Aorta (tissue), 5 donors: ENCODE data around the gene DCDC1. TPM values are rescaled to one million over a fixed set of nuclear protein-coding genes. Genes with fewer than 3 reads are reported as not detected.
"Not testable (repeated sequence)": the region's sequence is repeated elsewhere in the genome, so short reads cannot be mapped to it uniquely, and the experiment has no call there.

Experiments used
- ATAC-seq: fragments of 200-7000 bp; cut with Tn5 transposase; one replicate; pipeline ENCODE4 v1.9.1; 2022; ENCODE audit warnings: moderate library complexity; ENCODE audit not compliant: low FRiP score
- DNase-seq, 2 donors: peaks; one replicate each; pipeline ENCODE4 v3.0.0-alpha.2; 2020
- H3K27ac ChIP-seq, 2 donors: one replicate each; pipeline ENCODE4 v1.5.1; 2013; ENCODE audit warnings: low read length in 2 of 2, mild to moderate bottlenecking in 2 of 2, moderate library complexity in 2 of 2, control low read depth in 1 of 2, inconsistent platforms in 1 of 2, low read depth in 1 of 2
- H3K27me3 ChIP-seq, 2 donors: one replicate each; pipeline ENCODE4 v1.6.1; 2013; ENCODE audit warnings: control low read depth in 1 of 2, low read length in 1 of 2, mild to moderate bottlenecking in 1 of 2, moderate library complexity in 1 of 2; ENCODE audit not compliant: insufficient read depth in 2 of 2, control insufficient read depth in 1 of 2
- H3K36me3 ChIP-seq, 2 donors: one replicate each; pipeline ENCODE4 v1.6.1; 2013; ENCODE audit warnings: control low read depth in 1 of 2, low read length in 1 of 2, mild to moderate bottlenecking in 1 of 2; ENCODE audit not compliant: insufficient read depth in 2 of 2, control insufficient read depth in 1 of 2
- H3K4me1 ChIP-seq, 2 donors: one replicate each; pipeline ENCODE4 v1.6.1; 2013; ENCODE audit warnings: low read length in 2 of 2, control low read depth in 1 of 2, mild to moderate bottlenecking in 1 of 2, moderate library complexity in 1 of 2; ENCODE audit not compliant: insufficient read depth in 2 of 2, control insufficient read depth in 1 of 2
- H3K4me3 ChIP-seq, 2 donors: one replicate each; pipeline ENCODE4 v1.5.1; 2013; ENCODE audit warnings: low read length in 2 of 2, control low read depth in 1 of 2, mild to moderate bottlenecking in 1 of 2
- H3K9me3 ChIP-seq: one replicate; pipeline ENCODE4 v1.6.1; 2013; ENCODE audit warnings: mild to moderate bottlenecking, low read length; ENCODE audit not compliant: control insufficient read depth
- WGBS, 2 donors: extraction: QIAGEN DNeasy Blood & Tissue Kit; methylation state at CpG; one replicate each; pipeline ENCODE4 v1.1.7; 2013; 5-methylcytosine and 5-hydroxymethylcytosine counted together
- intact Hi-C, 2 donors: fragments of 100-400 bp; cut with DNase I; formaldehyde crosslinking; loops; one replicate each; pipeline versions ENCODE4 v1.14.2 to v1.15.0; 2022
- polyA plus RNA-seq, 2 donors: library from polyadenylated mRNA; stranded (reverse); fragments of 200-250 nt; gene quantifications; one replicate each; pipeline ENCODE4 v1.2.3, GENCODE V29; 2013
- total RNA-seq, 2 donors: library from RNA; stranded (reverse); fragmentation: NEBNext Ultra II Directional; extraction: Animal tissue kit (Norgen Biotek cat#: 25700); gene quantifications; one replicate each; pipeline ENCODE4 v1.2.1, GENCODE V29; 2021
- donor health status: healthy with polysubstance abuse.
- donor health status: Bipolar disorder and iron deficiency.
- donor health status: DM: no; HTN: no; CAD: no.
- donor health status: DM: no; HTN: no; CAD: no.
- donor health status: DM: yes; HTN: yes; CAD: no.

DCDC1 gene
- total and polyA plus RNA-seq, 4 donors, result 0.51 to 0.52 TPM; not detected in 2

GRCh38 chr11:30949838-30950237 is 419.7 kb downstream of the DCDC1 start:
- Histone ChIP-seq H3K27me3 (no peaks in the 10 kb centered on the region), H3K9me3 (peaks cover 2% of the 10 kb centered on the region), H3K27ac (no peak overlapping the region), H3K36me3 (no peaks in the 10 kb centered on the region), H3K4me1 (no peaks in the 10 kb centered on the region), H3K4me3 (no peak overlapping the region)
- intact Hi-C loops, result no loop called here
- WGBS, 2 donors, result 86 to 87% methylated on average over 3 of the region's 3 CpGs
- DNase-seq (no peak), ATAC-seq (no peak)

GRCh38 chr11:30947715-30948114 is 421.8 kb downstream of the DCDC1 start:
- H3K27ac ChIP-seq, H3K9me3 ChIP-seq, intact Hi-C loops, H3K4me3 ChIP-seq, DNase-seq, H3K4me1 ChIP-seq, ATAC-seq, H3K36me3 ChIP-seq, H3K27me3 ChIP-seq: not testable (repeated sequence)
- WGBS, 2 donors, result 66 to 74% methylated on average over 1 of the region's 1 CpG

- Histone ChIP-seq H3K36me3 (no peaks in the 10 kb centered on the region), H3K27me3 (no peaks in the 10 kb centered on the region), H3K9me3 (no peaks in the 10 kb centered on the region), H3K27ac (no peak overlapping the region), H3K4me1 (no peaks in the 10 kb centered on the region), H3K4me3 (no peak overlapping the region)
- no peak for ATAC-seq
- intact Hi-C loops, result no loop called here
- 72 to 80% methylated on average over 6 of the region's 6 CpGs for WGBS, 2 donors
- DNase-seq, result no peak
These were observed 430.7 kb downstream of the DCDC1 start for GRCh38 chr11:30938810-30939209.

DNA sequence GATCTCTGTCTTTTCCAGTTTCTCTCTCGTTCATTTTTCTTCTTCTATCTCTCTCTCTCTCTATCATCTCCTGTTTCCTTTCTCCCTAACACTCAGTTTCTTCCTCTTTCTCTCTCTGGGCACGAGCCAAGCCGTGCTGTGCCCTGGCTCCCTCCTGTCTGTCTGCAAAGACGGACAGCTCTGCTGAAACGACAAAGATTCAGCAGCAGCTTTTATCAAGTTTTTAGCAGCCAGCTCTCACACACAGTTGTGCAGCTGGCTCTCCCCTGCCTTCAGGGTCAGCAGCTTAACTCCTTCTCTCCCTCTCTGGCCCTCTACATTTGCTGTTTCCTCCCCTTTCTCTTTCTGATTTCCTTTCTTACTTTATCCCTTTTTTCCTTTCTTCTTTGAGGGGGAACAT is 431.4 kb downstream of the DCDC1 start:
- Histone ChIP-seq H3K9me3 (no peaks in the 10 kb centered on the region), H3K4me1 (no peaks in the 10 kb centered on the region), H3K27me3 (no peaks in the 10 kb centered on the region), H3K4me3 (no peak overlapping the region), H3K36me3 (no peaks in the 10 kb centered on the region), H3K27ac (no peak overlapping the region)
- ATAC-seq (no peak), DNase-seq (no peak)
- 10% methylated on average over 5 of the region's 5 CpGs for WGBS, 2 donors
- intact Hi-C loops, result no loop called here

GRCh38 chr11:30936491-30936890 is 433.0 kb downstream of the DCDC1 start:
- DNase-seq (no peak), ATAC-seq (no peak)
- Histone ChIP-seq H3K4me3 (no peak overlapping the region), H3K27me3 (no peaks in the 10 kb centered on the region), H3K27ac (no peak overlapping the region), H3K9me3 (no peaks in the 10 kb centered on the region), H3K36me3 (no peaks in the 10 kb centered on the region), H3K4me1 (no peaks in the 10 kb centered on the region)
- intact Hi-C loops, result no loop called here
- 75 to 80% methylated on average over 2 of the region's 2 CpGs for WGBS, 2 donors

- Histone ChIP-seq H3K4me1 (no peaks in the 10 kb centered on the region), H3K27ac (no peak overlapping the region), H3K36me3 (no peaks in the 10 kb centered on the region), H3K9me3 (no peaks in the 10 kb centered on the region), H3K27me3 (no peaks in the 10 kb centered on the region), H3K4me3 (no peak overlapping the region)
- DNase-seq (no peak), ATAC-seq (no peak)
- intact Hi-C loops, result no loop called here
- 89 to 90% methylated on average over 2 of the region's 2 CpGs for WGBS, 2 donors
These were observed 433.7 kb downstream of the DCDC1 start for GRCh38 chr11:30935861-30936260.

- no peak for DNase-seq
- H3K27ac ChIP-seq, result no peak overlapping the region
- H3K4me1 ChIP-seq, result no peaks in the 10 kb centered on the region
- 69 to 79% methylated on average over 3 of the region's 3 CpGs for WGBS, 2 donors
- H3K9me3 ChIP-seq, result no peaks in the 10 kb centered on the region
- intact Hi-C loops, result loop anchor here in 1 of 2 donors (10.0 kb wide), 1 partner anchor 1491 kb away; no protein-coding TSS in a partner anchor
- H3K36me3 ChIP-seq, result no peaks in the 10 kb centered on the region
- H3K4me3 ChIP-seq, result no peak overlapping the region
- H3K27me3 ChIP-seq, result no peaks in the 10 kb centered on the region
- peak; percentile 7 for ATAC-seq
These were observed 443.4 kb downstream of the DCDC1 start for GRCh38 chr11:30926130-30926529.

DNA sequence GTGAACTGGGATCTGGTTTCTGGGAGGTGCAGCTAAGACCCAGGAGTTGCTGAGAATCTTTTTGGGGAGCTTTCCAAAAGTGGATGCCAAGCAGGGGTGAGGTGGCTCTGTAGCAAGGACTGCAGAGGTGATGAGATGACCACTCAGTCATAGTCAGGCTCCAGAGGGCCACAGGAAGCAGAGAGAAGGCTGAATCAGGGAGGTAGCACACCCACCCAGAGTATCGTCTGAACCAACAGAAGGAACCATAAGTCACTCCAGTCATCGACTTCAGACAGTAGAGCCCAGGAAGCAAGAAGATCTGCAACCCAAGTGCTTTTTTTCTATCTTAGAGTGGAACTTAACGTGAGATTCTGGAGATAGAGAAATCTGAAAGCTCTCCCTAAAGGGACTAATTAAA is 447.7 kb downstream of the DCDC1 start:
- H3K27me3 ChIP-seq, result no peaks in the 10 kb centered on the region
- H3K27ac ChIP-seq, result no peak overlapping the region
- DNase-seq, result no peak
- ATAC-seq, result no peak
- no peaks in the 10 kb centered on the region for H3K4me1 ChIP-seq
- no peaks in the 10 kb centered on the region for H3K36me3 ChIP-seq
- 59 to 64% methylated on average over 3 of the region's 3 CpGs for WGBS, 2 donors
- H3K9me3 ChIP-seq, result no peaks in the 10 kb centered on the region
- H3K4me3 ChIP-seq, result no peak overlapping the region
- intact Hi-C loops, result loop anchor here in 1 of 2 donors (10.0 kb wide), 1 partner anchor 1487 kb away; no protein-coding TSS in a partner anchor

DNA sequence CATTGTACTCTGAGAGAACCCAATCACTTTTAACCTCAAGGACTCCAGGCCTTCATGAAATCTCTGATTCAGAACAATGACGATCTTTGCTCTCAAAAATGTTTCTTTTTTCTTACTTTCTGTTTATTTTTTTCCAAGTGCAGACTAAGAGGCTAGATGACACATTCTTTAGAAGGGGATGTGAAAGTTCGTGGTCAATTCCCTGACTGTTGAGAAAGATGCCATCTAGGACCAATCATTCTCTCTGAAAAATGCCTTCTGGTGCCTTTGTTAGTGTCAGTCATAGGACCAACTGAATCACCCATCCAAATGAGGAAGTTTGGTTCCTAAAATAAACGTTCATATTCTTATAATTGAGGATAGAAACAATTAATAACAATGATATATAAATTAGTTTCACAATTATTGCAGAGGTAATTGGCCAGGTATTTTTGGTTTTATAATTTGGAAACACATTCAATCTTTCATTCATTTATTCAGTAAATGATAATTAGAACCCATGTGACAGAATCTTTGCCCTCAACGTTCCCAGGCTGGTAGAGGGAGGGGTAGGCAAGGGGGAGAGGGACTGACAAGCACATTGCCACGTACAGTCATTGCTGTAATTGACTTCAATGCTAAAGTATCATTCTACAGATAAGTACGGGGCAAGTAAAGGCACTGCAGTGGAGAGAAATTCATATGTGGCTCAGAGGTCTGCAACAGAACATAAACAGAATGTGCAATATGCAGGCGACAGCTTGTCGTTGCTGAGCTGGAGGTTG is 450.0 kb downstream of the DCDC1 start:
- H3K4me3 ChIP-seq, result no peak overlapping the region
- no peak for ATAC-seq
- WGBS, 2 donors, result 45 to 51% methylated on average over 8 of the region's 8 CpGs
- no peak overlapping the region for H3K27ac ChIP-seq
- no peaks in the 10 kb centered on the region for H3K36me3 ChIP-seq
- intact Hi-C loops, result loop anchor here (5.0 to 10.0 kb wide), 3 partner anchors 62 to 1485 kb away; no protein-coding TSS in a partner anchor
- DNase-seq, result no peak
- H3K27me3 ChIP-seq, result no peaks in the 10 kb centered on the region
- no peaks in the 10 kb centered on the region for H3K9me3 ChIP-seq
- H3K4me1 ChIP-seq, result no peaks in the 10 kb centered on the region
